Activated naive CD8-positive, alpha-beta T cell treated with anti-CD3 and anti-CD28 coated beads for 36 hours (primary cell): Measurements from ENCODE around the gene NET1. TPM values are rescaled to one million over a fixed set of nuclear protein-coding genes. Genes with fewer than 3 reads are reported as not detected.

Experiments
- DNase-seq: peaks from one replicate; pipeline ENCODE4 v3.0.0; 2021
- H3K27ac Mint-ChIP-seq: one replicate; pipeline ENCODE4 v1.8.0; 2022; ENCODE audit warnings: mild to moderate bottlenecking, moderate library complexity, mixed read lengths
- H3K27me3 Mint-ChIP-seq: one replicate; pipeline ENCODE4 v1.8.0; 2022; ENCODE audit warnings: mild to moderate bottlenecking, mixed read lengths
- H3K36me3 Mint-ChIP-seq: one replicate; pipeline ENCODE4 v1.8.0; 2021; ENCODE audit warnings: mild to moderate bottlenecking, mixed read lengths
- H3K4me1 Mint-ChIP-seq: one replicate; pipeline ENCODE4 v1.8.0; 2021; ENCODE audit warnings: mixed read lengths
- H3K4me3 Mint-ChIP-seq: one replicate; pipeline ENCODE4 v1.8.0; 2022; ENCODE audit warnings: mild to moderate bottlenecking, moderate library complexity, mixed read lengths
- H3K9me3 Mint-ChIP-seq: one replicate; pipeline ENCODE4 v1.8.0; 2022; ENCODE audit warnings: mixed read lengths
- total RNA-seq, 2 experiments: library from RNA; stranded (reverse); gene quantifications; one replicate each; pipeline ENCODE4 v1.2.3, GENCODE V29; 2021

NET1 gene
- total RNA-seq, 2 experiments from 2014 or later = 30.6 to 30.7 TPM

- no peaks in the 10 kb centered on the region for H3K27me3 Mint-ChIP-seq
These were observed 64.7 kb downstream of the NET1 start for GRCh38 chr10:5476918-5477525.

GRCh38 chr10:5477948-5478693, 65.8 kb downstream of the NET1 start:
- Mint-ChIP-seq H3K27ac (no peak overlapping the region), H3K36me3 (no peaks in the 10 kb centered on the region), H3K4me1 (peaks cover 8% of the 10 kb centered on the region), H3K27me3 (no peaks in the 10 kb centered on the region), H3K9me3 (no peaks in the 10 kb centered on the region), H3K4me3 (no peak overlapping the region)
- no peak for DNase-seq

More at GRCh38 chr10:5476918-5477525, 64.7 kb downstream of the NET1 start:
- no peak overlapping the region for H3K4me3 Mint-ChIP-seq
- peaks cover 8% of the 10 kb centered on the region for H3K4me1 Mint-ChIP-seq
- DNase-seq = no peak
- no peaks in the 10 kb centered on the region for H3K36me3 Mint-ChIP-seq
- no peaks in the 10 kb centered on the region for H3K9me3 Mint-ChIP-seq
- no peak overlapping the region for H3K27ac Mint-ChIP-seq

- H3K27me3 Mint-ChIP-seq = no peaks in the 10 kb centered on the region
- H3K27ac Mint-ChIP-seq = no peak overlapping the region
- H3K9me3 Mint-ChIP-seq = no peaks in the 10 kb centered on the region
- H3K36me3 Mint-ChIP-seq = no peaks in the 10 kb centered on the region
- no peak overlapping the region for H3K4me3 Mint-ChIP-seq
- DNase-seq = no peak
- peaks cover 8% of the 10 kb centered on the region for H3K4me1 Mint-ChIP-seq
These were observed 66.4 kb downstream of the NET1 start for GRCh38 chr10:5478694-5479305.

DNA sequence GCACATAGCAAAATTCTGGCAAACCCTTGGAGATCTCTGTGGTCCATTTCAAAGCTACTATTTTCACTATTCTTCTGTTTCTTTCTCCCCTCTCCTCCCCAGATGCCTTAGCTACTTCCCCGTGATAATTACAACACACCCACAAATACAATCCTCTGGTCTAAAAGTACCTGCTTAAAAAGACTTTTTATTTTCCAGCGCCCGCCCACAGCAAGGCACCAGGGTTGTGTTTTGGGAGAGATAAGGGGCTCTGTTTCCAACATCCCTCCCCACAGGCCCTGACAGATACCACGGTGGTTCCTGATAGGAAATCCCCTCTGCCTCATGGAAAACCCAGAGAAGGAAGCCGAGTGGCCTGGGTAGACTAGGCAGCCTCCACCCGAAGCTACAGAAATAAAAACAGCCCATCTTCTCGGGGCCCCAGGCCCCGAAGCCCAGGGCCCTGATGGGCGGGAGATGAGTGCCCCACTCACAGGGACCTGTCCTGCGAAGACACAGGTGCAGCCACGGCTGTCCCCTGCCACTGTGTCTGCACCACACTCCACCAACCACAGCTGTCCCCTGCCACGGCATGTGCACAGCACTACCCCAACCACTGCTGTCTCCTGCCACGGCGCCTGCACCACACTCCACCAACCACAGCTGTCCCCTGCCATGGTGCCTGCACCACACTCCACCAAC, 67.3 kb downstream of the NET1 start:
- Mint-ChIP-seq H3K27me3 (no peaks in the 10 kb centered on the region), H3K27ac (no peak overlapping the region), H3K36me3 (no peaks in the 10 kb centered on the region), H3K9me3 (no peaks in the 10 kb centered on the region), H3K4me1 (peaks cover 8% of the 10 kb centered on the region), H3K4me3 (no peak overlapping the region)
- DNase-seq = no peak

DNA sequence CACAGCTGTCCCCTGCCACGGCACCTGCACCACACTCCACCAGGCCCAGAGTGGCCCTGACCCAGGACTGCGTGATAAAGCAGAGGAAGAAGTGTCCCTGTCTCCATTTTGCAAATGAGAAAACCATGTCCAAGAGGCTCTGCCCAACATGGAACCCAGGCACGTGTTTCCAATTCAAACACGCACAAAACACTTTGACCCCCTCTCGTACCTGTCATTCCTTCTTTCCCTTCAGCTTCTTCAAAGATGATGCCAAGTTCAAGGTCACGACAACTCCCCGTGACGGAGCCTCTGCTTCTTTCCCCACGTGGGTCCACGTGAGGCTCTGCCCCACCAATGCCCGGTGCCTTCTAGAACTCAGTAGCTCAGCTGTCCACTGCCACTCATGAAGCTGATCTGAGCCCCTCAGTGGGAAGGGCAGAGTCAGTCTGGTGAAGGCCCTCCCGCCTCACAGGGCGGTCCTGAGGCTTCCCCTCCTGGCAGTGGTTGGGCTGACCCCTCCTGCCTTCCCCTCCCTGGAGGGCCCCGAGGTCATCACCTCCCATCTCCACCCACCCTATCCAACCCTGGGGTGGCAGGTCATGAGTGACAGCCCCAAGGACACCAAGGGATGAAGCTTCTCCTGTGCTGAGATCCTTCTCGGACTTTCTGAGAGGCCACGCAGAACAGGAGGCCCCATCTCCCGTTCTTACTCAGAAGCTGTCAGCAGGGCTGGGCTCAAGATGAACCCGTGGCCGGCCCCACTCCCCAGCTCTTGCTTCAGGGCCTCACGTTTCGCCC, 68.0 kb downstream of the NET1 start:
- no peak overlapping the region for H3K4me3 Mint-ChIP-seq
- H3K4me1 Mint-ChIP-seq = peaks cover 8% of the 10 kb centered on the region
- no peak overlapping the region for H3K27ac Mint-ChIP-seq
- no peaks in the 10 kb centered on the region for H3K27me3 Mint-ChIP-seq
- DNase-seq = no peak
- no peaks in the 10 kb centered on the region for H3K36me3 Mint-ChIP-seq
- H3K9me3 Mint-ChIP-seq = no peaks in the 10 kb centered on the region

GRCh38 chr10:5481121-5481520, 68.8 kb downstream of the NET1 start:
- no peaks in the 10 kb centered on the region for H3K36me3 Mint-ChIP-seq
- no peak overlapping the region for H3K4me3 Mint-ChIP-seq
- H3K4me1 Mint-ChIP-seq = peaks cover 8% of the 10 kb centered on the region
- DNase-seq = no peak
- no peaks in the 10 kb centered on the region for H3K27me3 Mint-ChIP-seq
- H3K9me3 Mint-ChIP-seq = no peaks in the 10 kb centered on the region
- no peak overlapping the region for H3K27ac Mint-ChIP-seq

GRCh38 chr10:5482016-5482415, 69.7 kb downstream of the NET1 start:
- Mint-ChIP-seq H3K27ac (no peak overlapping the region), H3K36me3 (no peaks in the 10 kb centered on the region), H3K4me1 (peaks cover 8% of the 10 kb centered on the region)

GRCh38 chr10:5484205-5484604, 71.8 kb downstream of the NET1 start:
- Mint-ChIP-seq H3K27me3 (no peaks in the 10 kb centered on the region), H3K27ac (no peak overlapping the region), H3K4me3 (no peak overlapping the region), H3K36me3 (no peaks in the 10 kb centered on the region), H3K9me3 (no peaks in the 10 kb centered on the region), H3K4me1 (peaks cover 8% of the 10 kb centered on the region)
- no peak for DNase-seq

More at GRCh38 chr10:5482016-5482415, 69.7 kb downstream of the NET1 start:
- Mint-ChIP-seq H3K4me3 (no peak overlapping the region), H3K27me3 (no peaks in the 10 kb centered on the region), H3K9me3 (no peaks in the 10 kb centered on the region)
- DNase-seq = no peak

GRCh38 chr10:5485290-5485689, 72.9 kb downstream of the NET1 start:
- H3K4me1 Mint-ChIP-seq = peaks cover 8% of the 10 kb centered on the region
- no peak for DNase-seq
- H3K36me3 Mint-ChIP-seq = no peaks in the 10 kb centered on the region
- H3K4me3 Mint-ChIP-seq = no peak overlapping the region
- no peaks in the 10 kb centered on the region for H3K9me3 Mint-ChIP-seq
- H3K27me3 Mint-ChIP-seq = no peaks in the 10 kb centered on the region
- H3K27ac Mint-ChIP-seq = no peak overlapping the region

DNA sequence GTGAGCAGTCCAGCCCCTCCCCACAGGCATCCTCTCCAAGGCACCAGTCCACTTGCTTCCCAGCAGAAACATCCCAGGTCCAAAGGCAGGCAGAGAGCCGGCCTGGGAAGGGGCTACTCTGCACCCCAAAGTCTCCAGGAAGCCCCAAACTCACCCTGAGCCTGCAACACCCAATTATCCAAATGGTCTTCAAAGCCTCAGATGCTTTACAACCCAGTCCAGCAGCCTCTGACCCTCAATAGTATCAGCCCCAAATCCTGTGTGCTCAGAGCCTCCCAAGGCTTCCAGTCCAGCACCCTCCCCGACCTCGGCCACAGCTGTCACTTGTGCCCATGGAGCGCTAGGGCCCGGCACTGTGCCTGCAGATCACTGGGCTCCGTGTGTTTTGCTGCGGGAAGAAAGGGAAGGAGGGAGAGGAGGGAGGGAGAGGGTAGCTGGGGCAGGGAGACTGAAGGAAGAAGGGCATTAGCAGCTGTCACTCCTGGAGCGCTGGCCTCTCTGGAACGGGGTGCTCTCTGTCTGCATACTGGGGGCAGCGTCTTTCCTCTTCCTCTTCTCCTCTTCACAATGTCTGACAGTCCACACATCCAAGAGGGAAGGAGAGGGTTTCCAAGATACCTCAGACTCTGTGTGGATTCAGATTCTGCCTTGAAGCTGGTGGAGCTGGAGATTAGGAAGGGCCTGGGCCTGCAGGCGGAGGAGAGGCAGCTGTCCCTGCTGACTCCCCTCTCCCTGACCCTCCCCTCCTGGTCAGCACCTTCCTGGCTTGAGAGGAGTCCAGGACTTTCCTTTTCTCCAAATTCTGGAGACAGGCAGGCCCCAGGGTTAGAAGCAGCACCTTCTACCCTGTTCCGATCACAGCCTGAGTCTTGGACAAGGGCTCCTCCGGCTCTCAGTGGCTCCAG, 73.8 kb downstream of the NET1 start:
- Mint-ChIP-seq H3K36me3 (no peaks in the 10 kb centered on the region), H3K9me3 (no peaks in the 10 kb centered on the region), H3K4me3 (no peak overlapping the region), H3K27ac (no peak overlapping the region), H3K4me1 (peaks cover 9% of the 10 kb centered on the region), H3K27me3 (no peaks in the 10 kb centered on the region)
- no peak for DNase-seq

- no peaks in the 10 kb centered on the region for H3K27me3 Mint-ChIP-seq
- DNase-seq = no peak
- H3K4me3 Mint-ChIP-seq = no peak overlapping the region
- no peak overlapping the region for H3K27ac Mint-ChIP-seq
- peaks cover under 1% of the 10 kb centered on the region for H3K9me3 Mint-ChIP-seq
- no peaks in the 10 kb centered on the region for H3K36me3 Mint-ChIP-seq
- peaks cover 9% of the 10 kb centered on the region for H3K4me1 Mint-ChIP-seq
These were observed 74.5 kb downstream of the NET1 start for GRCh38 chr10:5486853-5487235.

DNA sequence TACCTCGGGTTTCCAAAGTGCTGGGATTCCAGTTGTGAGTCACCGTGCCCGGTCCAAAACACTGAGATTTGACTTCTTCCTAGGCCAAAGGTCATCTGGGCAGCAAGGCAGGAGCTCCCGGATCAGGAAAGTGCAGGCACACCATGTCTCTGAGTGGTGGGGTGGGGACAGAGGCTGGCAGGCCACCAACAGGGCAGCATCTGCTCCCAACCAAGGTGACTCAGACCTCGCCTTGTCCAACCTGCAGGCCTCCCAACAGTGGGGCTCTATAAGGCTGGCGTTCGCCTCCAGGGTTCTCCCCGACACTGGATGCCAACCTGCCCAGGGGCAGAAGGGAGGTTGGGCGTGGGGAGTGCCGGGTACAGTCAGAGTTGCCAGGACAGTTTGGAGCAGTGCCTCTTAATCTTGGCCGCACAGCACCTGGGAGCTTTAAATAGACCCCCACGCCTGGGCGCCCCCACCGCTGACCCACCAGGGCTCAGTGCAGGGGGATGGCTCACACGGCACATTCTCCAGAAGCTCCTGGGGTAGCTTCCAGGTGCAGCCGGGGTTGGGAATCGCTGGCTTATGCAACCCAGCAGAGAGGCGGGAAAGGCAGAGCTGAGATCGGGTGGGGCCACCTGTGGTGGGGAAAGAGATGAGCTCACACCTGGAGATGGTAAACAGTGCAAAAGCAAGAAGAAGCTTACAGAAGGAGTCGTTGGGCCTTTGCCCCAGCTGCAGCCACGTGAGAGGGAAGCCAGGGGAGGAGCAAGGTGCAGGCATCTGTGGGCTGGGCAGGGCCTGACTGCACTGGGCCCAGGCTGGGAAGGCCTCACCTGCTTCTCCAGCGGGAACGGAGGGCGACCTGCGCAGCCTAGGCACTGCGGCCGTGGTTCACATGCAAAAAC, 76.2 kb downstream of the NET1 start:
- no peaks in the 10 kb centered on the region for H3K36me3 Mint-ChIP-seq
- no peaks in the 10 kb centered on the region for H3K27me3 Mint-ChIP-seq

GRCh38 chr10:5490032-5490431, 77.7 kb downstream of the NET1 start:
- Mint-ChIP-seq H3K36me3 (no peaks in the 10 kb centered on the region), H3K4me3 (no peak overlapping the region), H3K27ac (no peak overlapping the region), H3K4me1 (peaks cover 9% of the 10 kb centered on the region), H3K27me3 (no peaks in the 10 kb centered on the region), H3K9me3 (peaks cover 8% of the 10 kb centered on the region)
- DNase-seq = no peak

More for the DNA sequence above, 76.2 kb downstream of the NET1 start:
- DNase-seq = no peak
- peaks cover 8% of the 10 kb centered on the region for H3K9me3 Mint-ChIP-seq
- peak overlapping the region; percentile 2 for H3K4me3 Mint-ChIP-seq
- no peak overlapping the region for H3K27ac Mint-ChIP-seq
- peaks cover 9% of the 10 kb centered on the region for H3K4me1 Mint-ChIP-seq
